Measurements from ENCODE around the gene ATP9A. TPM values are rescaled to one million over a fixed set of nuclear protein-coding genes. Genes with fewer than 3 reads are reported as not detected.

The ATP9A gene
- total RNA-seq, 1 experiment from 2014 or later = 16.8 TPM

DNA sequence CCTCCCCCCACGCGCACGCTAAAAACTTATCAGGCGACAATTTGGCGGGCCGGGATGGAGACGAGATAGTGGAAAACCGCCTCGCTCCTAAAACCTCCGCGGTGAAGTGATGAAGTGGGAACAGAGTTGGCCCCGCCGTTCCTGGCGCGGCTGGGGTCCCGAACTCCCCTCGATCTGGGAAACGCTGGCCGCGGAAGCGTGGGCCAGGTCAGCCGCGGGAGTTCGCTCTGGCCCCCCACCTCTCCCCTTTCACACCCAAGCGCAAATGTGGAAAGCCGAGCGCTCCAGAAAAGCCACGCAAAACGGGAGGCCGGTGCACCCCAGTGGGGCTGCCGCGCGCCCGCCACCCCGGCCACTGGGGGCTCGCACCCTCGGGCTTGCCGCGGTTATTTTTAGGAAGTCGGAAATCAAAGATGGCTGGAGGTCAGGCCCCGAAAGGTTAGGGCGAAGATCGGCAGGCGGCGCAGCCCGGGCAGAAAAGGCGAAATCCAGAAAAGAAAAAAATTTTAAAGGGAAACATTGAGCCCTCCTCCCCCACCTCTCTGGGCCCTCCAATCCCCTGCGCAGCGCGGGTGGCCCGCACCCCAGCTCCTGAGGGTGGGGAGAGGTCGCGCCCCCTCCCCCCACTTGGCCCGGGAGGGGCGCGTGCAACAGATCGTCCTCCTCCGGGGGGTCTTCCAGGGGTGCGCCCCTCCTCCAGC lies 33.1 kb upstream of the ATP9A start:
- Histone ChIP-seq H3K9ac (ENCODE audit: low read length) (peak overlapping the region; percentile 56), H3K79me2 (ENCODE audit: insufficient read depth, low read length) (no peaks in the 10 kb centered on the region), H3K9me3 (ENCODE audit: control insufficient read depth in 1 of 2, insufficient read depth in 1 of 2, low read depth in 1 of 2, low read length in 2 of 2) (no peaks in the 10 kb centered on the region), H3K4me1 (ENCODE audit: control insufficient read depth in 1 of 2, insufficient read depth in 2 of 2, low read length in 2 of 2) (peaks cover 0 to 18% of the 10 kb centered on the region in 2 experiments; a peak in 2 of 4 replicates), H3K36me3 (ENCODE audit: control insufficient read depth in 1 of 2, insufficient read depth in 2 of 2, low read length in 2 of 2) (no peaks in the 10 kb centered on the region), H4K20me1 (ENCODE audit: insufficient read depth) (no peaks in the 10 kb centered on the region), H3K9me2 (ENCODE audit: insufficient read depth) (no peaks in the 10 kb centered on the region), H3K27ac (ENCODE audit: low read depth, low read length) (no peak overlapping the region), H3K4me3 (replicated peaks in 1 of 2; ENCODE audit: low read depth in 1 of 2, low read length in 2 of 2) (peak overlapping the region; percentile 42 to 57), H3K27me3 (ENCODE audit: insufficient read depth, low read length) (no peaks in the 10 kb centered on the region), H2AFZ (ENCODE audit: low read depth, low read length, poor library complexity, severe bottlenecking) (peak overlapping the region; percentile 65), H3K4me2 (ENCODE audit: low read length) (peak overlapping the region; percentile 87)
- no peak for DNase-seq (ENCODE audit: low read depth, low spot score)
- ChIA-PET CTCF (interaction anchor here (0.9 to 1.3 kb wide), 2 partner anchors 30 to 184 kb away, joined by 3 to 6 read pairs; no protein-coding TSS in a partner anchor), POLR2A (no interaction called here), RAD21 (ENCODE audit: low non-redundant PET in 1 of 2, low total read pairs in 2 of 2, uncharacterized antibody in 2 of 2, unreplicated experiment in 2 of 2) (no interaction called here)
- TSS peak; percentile 50 for BruUV-seq (replicated peaks)
- intact Hi-C loops (cut with micrococcal nuclease) = loop anchor here (2.0 to 5.0 kb wide), 2 partner anchors 260 to 281 kb away; no protein-coding TSS in a partner anchor
- TF ChIP-seq POLR2A (IDR thresholded peaks at IDR 0.05; ENCODE audit: borderline replicate concordance, extremely low read depth, insufficient read depth, insufficient read length) (no peak), RAD21 (IDR thresholded peaks at IDR 0.05; ENCODE audit: low read depth) (0 out of 2 replicates have a peak, but pooled peaks have one; percentile 5), EGR1 (IDR thresholded peaks at IDR 0.05; ENCODE audit: low read depth) (no peak), YY1 (IDR thresholded peaks at IDR 0.05; ENCODE audit: extremely low read depth, insufficient replicate concordance, low read depth, low read length) (peak; percentile 10), SP1 (IDR thresholded peaks at IDR 0.05; ENCODE audit: low read depth) (no peak)
- ATAC-seq = no peak

DNA sequence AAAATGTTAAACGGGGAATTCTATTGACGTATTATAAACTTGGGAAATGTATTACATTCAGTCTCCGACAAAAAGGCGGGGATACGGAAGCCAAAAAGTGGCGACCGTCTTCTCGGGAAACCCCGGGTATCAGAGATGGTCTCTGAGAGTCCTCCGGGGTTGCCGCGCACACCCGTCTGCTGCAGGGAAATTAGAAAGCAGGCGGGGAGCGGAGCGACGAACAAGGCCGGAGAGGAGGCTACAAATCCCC lies 32.6 kb upstream of the ATP9A start:
- intact Hi-C loops (cut with micrococcal nuclease) = loop anchor here (2.0 to 5.0 kb wide), 2 partner anchors 260 to 282 kb away; no protein-coding TSS in a partner anchor
- CTCF ChIA-PET = interaction anchor here (0.9 to 1.7 kb wide), 8 partner anchors 10 to 260 kb away, joined by 3 to 6 read pairs (median 4); no protein-coding TSS in a partner anchor
- no peaks in the 10 kb centered on the region for H3K9me2 ChIP-seq (ENCODE audit: insufficient read depth)
- TF ChIP-seq POLR2A (IDR thresholded peaks at IDR 0.05; ENCODE audit: borderline replicate concordance, extremely low read depth, insufficient read depth, insufficient read length) (no peak), JUND (IDR thresholded peaks at IDR 0.05) (no peak), EZH2phosphoT487 (IDR thresholded peaks at IDR 0.05; ENCODE audit: borderline replicate concordance) (no peak), TCF7L2 (IDR thresholded peaks at IDR 0.05; ENCODE audit: borderline replicate concordance, extremely low read depth, insufficient read depth, insufficient read length) (no peak), FOSL1 (IDR thresholded peaks at IDR 0.05; ENCODE audit: low read depth) (no peak), ZFX (IDR thresholded peaks at IDR 0.05) (no peak), POLR2AphosphoS5 (IDR thresholded peaks at IDR 0.05; ENCODE audit: low read depth, low read length) (no peak), ELF1 (IDR thresholded peaks at IDR 0.05; ENCODE audit: borderline replicate concordance, low read depth) (no peak), EGR1 (IDR thresholded peaks at IDR 0.05; ENCODE audit: low read depth) (no peak), ZNF274 (IDR thresholded peaks at IDR 0.05; ENCODE audit: low read depth, low read length) (no peak), SP1 (IDR thresholded peaks at IDR 0.05; ENCODE audit: low read depth) (no peak)
- TF ChIP-seq, protein P1, sequence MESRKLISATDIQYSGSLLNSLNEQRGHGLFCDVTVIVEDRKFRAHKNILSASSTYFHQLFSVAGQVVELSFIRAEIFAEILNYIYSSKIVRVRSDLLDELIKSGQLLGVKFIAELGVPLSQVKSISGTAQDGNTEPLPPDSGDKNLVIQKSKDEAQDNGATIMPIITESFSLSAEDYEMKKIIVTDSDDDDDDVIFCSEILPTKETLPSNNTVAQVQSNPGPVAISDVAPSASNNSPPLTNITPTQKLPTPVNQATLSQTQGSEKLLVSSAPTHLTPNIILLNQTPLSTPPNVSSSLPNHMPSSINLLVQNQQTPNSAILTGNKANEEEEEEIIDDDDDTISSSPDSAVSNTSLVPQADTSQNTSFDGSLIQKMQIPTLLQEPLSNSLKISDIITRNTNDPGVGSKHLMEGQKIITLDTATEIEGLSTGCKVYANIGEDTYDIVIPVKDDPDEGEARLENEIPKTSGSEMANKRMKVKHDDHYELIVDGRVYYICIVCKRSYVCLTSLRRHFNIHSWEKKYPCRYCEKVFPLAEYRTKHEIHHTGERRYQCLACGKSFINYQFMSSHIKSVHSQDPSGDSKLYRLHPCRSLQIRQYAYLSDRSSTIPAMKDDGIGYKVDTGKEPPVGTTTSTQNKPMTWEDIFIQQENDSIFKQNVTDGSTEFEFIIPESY (IDR thresholded peaks at IDR 0.05; ENCODE audit: extremely low read depth, insufficient replicate concordance, low read length) = no peak
- TF ChIP-seq, protein P2, sequence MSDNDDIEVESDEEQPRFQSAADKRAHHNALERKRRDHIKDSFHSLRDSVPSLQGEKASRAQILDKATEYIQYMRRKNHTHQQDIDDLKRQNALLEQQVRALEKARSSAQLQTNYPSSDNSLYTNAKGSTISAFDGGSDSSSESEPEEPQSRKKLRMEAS (IDR thresholded peaks at IDR 0.05) = no peak

More for the DNA sequence above, 32.6 kb upstream of the ATP9A start:
- Histone ChIP-seq H4K20me1 (ENCODE audit: insufficient read depth) (no peaks in the 10 kb centered on the region), H3K4me1 (ENCODE audit: control insufficient read depth in 1 of 2, insufficient read depth in 2 of 2, low read length in 2 of 2) (peaks cover 0 to 18% of the 10 kb centered on the region in 2 experiments; a peak in 2 of 4 replicates), H3K9me3 (ENCODE audit: control insufficient read depth in 1 of 2, insufficient read depth in 1 of 2, low read depth in 1 of 2, low read length in 2 of 2) (no peaks in the 10 kb centered on the region), H3K9ac (ENCODE audit: low read length) (peak overlapping the region; percentile 56), H3K4me3 (replicated peaks in 1 of 2; ENCODE audit: low read depth in 1 of 2, low read length in 2 of 2) (peak overlapping the region; percentile 42 to 57), H3K79me2 (ENCODE audit: insufficient read depth, low read length) (no peaks in the 10 kb centered on the region), H2AFZ (ENCODE audit: low read depth, low read length, poor library complexity, severe bottlenecking) (peak overlapping the region; percentile 65), H3K36me3 (ENCODE audit: control insufficient read depth in 1 of 2, insufficient read depth in 2 of 2, low read length in 2 of 2) (no peaks in the 10 kb centered on the region), H3K27me3 (ENCODE audit: insufficient read depth, low read length) (no peaks in the 10 kb centered on the region), H3K4me2 (ENCODE audit: low read length) (peak overlapping the region; percentile 87), H3K27ac (ENCODE audit: low read depth, low read length) (no peak overlapping the region)
- ChIA-PET POLR2A (no interaction called here), RAD21 (ENCODE audit: low non-redundant PET in 1 of 2, low total read pairs in 2 of 2, uncharacterized antibody in 2 of 2, unreplicated experiment in 2 of 2) (no interaction called here)
- ATAC-seq = no peak
- DNase-seq (ENCODE audit: low read depth, low spot score) = no peak
- no TSS peak for BruUV-seq (replicated peaks)

All from HCT116 (cell line).